AG09309 (cell line): ENCODE measurements around the gene TWIST2.

Source experiments
- DNase-seq: peaks from one replicate; pipeline ENCODE4 v3.0.0-alpha.2; 2010; ENCODE audit warnings: low read depth
- H3K4me3 ChIP-seq: 2 replicates; pipeline ENCODE4 v1.5.1; 2011; ENCODE audit warnings: mild to moderate bottlenecking, low read depth, low read length, moderate library complexity; ENCODE audit not compliant: control insufficient read depth
- TF ChIP-seq, protein P1 (sequence below): IDR thresholded peaks from 2 replicates; pipeline ENCODE4 v1.5.1; 2011; ENCODE audit warnings: mild to moderate bottlenecking, low read depth, low read length, inconsistent platforms; ENCODE audit not compliant: insufficient read depth, control insufficient read depth; ENCODE audit errors: missing control alignments

Gene TWIST2

DNA sequence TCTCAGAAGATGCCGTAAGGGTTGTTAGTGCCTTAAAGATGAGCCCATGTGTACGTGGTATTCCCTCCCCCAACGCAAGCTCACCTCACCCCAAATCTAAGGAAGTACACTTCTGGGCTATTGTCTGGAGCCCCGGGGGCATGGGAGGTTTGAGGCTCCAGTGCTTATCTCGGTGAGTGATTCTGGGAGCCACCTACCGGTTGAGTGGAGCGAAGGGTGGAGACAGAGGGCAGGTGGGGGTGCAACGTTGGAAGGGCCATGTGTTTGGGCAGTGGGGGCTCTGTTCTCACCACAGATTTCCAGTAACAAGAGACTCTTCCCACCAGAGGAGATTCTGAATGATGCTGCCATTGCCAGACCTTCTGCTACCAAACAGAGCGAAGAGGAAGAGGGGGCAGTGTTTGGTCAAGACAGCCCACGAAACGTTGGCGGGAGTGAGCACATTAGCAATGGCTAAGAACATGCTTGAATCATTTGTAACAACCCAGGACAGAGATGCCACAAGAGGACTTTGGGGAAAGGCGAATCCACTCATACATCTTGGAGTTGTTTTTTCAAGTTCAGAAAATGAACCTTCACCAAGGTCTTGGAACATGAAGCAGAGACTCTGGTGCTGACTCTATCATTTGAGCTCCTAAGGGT lies 38.7 kb downstream of the TWIST2 start:
- DNase-seq, result no peak
- TF ChIP-seq, protein P1, sequence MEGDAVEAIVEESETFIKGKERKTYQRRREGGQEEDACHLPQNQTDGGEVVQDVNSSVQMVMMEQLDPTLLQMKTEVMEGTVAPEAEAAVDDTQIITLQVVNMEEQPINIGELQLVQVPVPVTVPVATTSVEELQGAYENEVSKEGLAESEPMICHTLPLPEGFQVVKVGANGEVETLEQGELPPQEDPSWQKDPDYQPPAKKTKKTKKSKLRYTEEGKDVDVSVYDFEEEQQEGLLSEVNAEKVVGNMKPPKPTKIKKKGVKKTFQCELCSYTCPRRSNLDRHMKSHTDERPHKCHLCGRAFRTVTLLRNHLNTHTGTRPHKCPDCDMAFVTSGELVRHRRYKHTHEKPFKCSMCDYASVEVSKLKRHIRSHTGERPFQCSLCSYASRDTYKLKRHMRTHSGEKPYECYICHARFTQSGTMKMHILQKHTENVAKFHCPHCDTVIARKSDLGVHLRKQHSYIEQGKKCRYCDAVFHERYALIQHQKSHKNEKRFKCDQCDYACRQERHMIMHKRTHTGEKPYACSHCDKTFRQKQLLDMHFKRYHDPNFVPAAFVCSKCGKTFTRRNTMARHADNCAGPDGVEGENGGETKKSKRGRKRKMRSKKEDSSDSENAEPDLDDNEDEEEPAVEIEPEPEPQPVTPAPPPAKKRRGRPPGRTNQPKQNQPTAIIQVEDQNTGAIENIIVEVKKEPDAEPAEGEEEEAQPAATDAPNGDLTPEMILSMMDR, result no peak
- H3K4me3 ChIP-seq, result no peak overlapping the region

DNA sequence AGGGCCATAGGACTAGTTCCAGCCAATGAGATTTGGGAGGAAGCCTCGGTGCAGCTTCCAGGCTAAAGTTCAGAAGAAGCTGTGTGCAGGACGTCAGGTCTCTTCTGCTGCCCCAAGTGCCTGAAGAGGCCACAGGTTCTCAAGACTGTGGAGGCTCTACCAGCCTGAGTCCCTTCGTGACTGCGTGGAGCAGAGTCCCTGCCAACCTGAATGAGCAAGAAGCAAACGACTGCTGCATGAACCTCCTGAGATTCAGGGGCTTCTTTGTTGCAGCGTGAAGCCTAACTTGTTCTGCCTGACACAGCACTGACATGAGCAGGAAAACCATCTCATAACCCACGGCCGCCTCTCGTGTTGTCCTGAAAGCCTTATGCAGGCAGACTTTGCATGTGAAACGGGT lies 39.7 kb downstream of the TWIST2 start:
- TF ChIP-seq, protein P1, result no peak
- no peak overlapping the region for H3K4me3 ChIP-seq
- DNase-seq, result no peak

DNA sequence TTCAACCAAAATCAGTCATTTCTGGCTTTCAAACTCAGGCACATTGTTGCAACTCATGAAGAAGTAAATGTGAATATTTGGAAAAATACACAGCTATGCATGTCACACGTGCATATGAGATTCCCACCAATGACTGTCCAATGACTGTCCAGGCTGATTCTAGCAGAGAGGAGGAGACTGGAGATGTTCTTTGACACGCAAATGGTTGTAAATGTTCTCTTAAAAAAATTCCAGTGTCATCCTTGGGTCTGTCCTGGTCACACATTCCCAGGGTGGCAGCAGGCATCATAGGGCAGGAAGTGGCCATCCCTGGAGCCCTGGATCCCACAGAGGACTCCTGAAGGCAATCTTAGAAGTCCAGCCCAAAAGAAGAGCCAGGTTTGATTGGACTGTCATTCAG lies 40.9 kb downstream of the TWIST2 start:
- DNase-seq, result no peak
- TF ChIP-seq, protein P1, result no peak
- H3K4me3 ChIP-seq, result no peak overlapping the region

DNA sequence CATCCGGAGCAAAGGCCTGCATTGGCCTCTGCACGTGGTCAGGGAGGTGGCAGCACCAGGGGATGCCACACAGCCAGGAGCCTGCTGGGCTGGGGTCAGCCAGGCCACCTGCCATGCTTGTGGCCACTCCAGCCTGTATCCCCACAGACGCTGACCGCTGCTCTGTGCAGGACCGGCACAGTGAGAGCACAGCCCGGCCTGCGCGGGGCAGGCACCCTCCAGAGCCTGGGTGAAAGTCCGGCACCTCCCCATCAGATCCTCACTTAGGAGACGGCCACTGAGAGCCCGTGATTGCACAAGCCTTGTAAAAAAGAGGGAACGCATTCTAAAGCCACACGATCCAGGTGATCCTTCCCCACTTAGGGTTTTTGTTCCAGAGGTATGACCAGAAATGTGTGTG lies 42.2 kb downstream of the TWIST2 start:
- H3K4me3 ChIP-seq, result no peak overlapping the region
- DNase-seq, result no peak
- TF ChIP-seq, protein P1, result no peak

DNA sequence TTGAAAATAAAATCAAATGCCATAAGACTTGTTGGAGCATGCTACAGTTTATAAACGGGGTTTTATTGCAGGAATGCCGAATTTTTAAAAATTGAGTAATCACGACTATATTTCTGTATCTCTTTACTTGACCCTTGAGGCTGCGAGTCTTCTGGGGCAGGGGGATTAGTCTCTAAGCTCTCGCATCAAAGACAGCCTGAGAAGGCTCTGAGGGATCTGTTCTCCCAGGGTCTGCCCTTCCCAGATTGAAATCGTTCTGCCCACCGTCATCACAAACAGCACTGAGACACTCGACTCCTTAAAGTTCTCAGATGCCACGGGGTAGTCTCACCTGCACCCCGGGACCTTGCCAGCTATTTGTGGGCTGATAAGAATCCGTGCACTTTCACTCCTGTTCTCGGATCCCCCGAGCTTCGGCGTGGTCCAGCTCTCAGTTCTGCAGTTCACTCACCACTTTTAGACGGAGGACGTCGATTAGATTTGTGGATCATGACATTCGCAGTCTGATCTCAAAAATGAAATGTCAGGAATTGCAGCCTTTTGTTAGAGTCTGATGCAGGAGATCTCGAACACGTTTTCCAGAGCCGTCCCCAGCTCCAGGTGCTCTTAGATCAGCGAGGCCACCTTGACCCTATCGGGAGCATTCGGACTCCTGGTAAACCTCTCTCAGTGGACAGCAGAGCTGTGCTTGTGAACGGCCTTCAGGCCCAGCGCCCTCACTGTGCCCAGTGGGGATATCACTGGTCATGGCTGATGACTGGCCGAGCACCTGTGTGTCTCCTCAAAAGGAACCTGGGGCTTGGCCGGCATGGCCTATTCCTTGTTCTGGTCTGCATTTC lies 43.0 kb downstream of the TWIST2 start:
- DNase-seq, result no peak
- TF ChIP-seq, protein P1, result no peak
- H3K4me3 ChIP-seq, result no peak overlapping the region

DNA sequence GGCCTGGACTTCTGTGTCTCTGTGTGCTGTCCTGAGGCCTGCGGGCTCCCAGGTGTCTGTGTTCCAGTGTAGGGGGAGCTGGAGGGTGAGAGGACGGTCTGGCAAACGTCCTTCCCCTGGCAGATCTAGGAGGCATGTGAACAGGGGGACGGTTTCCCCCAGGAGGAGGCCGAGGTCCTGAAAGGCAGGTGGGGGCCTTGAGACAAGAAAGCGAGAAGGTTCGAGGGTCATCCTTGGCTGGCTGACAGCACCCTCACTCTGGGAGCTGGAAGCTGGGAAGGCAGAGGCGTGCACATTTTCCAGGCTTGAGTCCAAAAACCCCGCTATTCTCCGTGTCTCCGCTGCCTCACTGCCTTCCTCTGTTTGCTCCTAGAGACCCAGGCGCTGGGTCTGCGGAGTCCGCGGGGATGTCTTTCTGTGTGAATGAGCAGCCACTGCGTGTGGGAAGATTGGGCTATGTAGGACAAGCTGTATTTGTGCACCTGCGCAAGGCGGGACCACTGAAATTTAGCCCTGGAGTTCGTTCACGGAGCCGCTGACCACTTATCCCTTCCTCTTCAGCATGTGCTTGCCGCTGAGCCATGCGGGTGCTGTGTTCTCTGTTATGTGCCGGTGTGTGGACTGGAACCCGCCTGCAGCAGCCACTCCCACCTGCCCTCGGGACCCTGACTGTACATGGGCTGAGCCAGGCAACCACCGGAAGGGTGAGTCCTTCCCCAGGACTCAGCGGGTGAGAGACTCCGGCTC lies 43.7 kb downstream of the TWIST2 start:
- H3K4me3 ChIP-seq, result no peak overlapping the region
- TF ChIP-seq, protein P1, result no peak
- DNase-seq, result no peak
